Measurements from ENCODE around the gene TF.
"Not testable (repeated sequence)": the region's sequence is repeated elsewhere in the genome, so short reads cannot be mapped to it uniquely, and the experiment has no call there.

The TF gene

DNA sequence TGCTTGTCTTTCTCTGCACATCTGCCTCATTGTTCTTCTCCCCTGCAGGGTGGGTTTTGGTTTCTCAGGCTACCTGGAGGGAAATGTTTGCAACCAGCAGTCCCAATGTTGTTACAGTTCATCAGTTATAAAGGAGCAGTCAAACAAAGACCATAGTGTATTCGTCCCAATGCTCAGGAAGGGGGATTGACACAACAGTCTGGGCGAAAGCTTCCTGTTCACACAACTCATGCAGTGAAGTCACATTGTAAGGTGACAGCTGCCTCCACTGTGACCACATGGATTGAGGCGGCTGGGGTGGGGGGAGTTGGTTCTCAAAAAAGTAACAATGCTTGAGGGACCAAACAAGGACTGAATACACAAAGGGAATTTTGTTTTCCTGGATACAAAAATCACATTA lies 28.8 kb upstream of the TF start:
- WGBS, result 71% methylated on average over 3 of the region's 3 CpGs
- no peaks in the 10 kb centered on the region for H3K79me1 ChIP-seq (replicated peaks; ENCODE audit: low read length, poor library complexity, severe bottlenecking)

GRCh38 chr3:133722935-133723334 lies 23.3 kb upstream of the TF start:
- H3K14ac ChIP-seq (ENCODE audit: low read length in 2 of 2), result no peak overlapping the region
- H3K4ac ChIP-seq (ENCODE audit: low read depth in 1 of 2, low read length in 2 of 2), result no peak overlapping the region
- no peak overlapping the region for H3K4me2 ChIP-seq (ENCODE audit: low read length, poor library complexity, severe bottlenecking)
- H3K79me1 ChIP-seq (replicated peaks; ENCODE audit: low read length, poor library complexity, severe bottlenecking), result no peaks in the 10 kb centered on the region
- H3K4me3 ChIP-seq (ENCODE audit: insufficient read depth in 1 of 2, low read depth in 1 of 2, low read length in 2 of 2), result no peak overlapping the region
- H3K18ac ChIP-seq (ENCODE audit: low read depth in 1 of 2, low read length in 2 of 2), result no peak overlapping the region
- H2BK12ac ChIP-seq (ENCODE audit: low read length in 2 of 2), result no peak overlapping the region
- H3K27me3 ChIP-seq (ENCODE audit: control insufficient read depth in 1 of 2, insufficient read depth in 1 of 2, low read length in 2 of 2), result peaks cover 0 to 4% of the 10 kb centered on the region in 2 experiments
- H4K8ac ChIP-seq (ENCODE audit: low read length), result no peak overlapping the region
- no peak overlapping the region for H3K9ac ChIP-seq (ENCODE audit: low read length)
- H3K4me1 ChIP-seq (ENCODE audit: control insufficient read depth, insufficient read depth, low read depth, low read length), result no peaks in the 10 kb centered on the region
- H2AFZ ChIP-seq (ENCODE audit: low read depth, low read length), result no peak overlapping the region
- H2BK120ac ChIP-seq (ENCODE audit: low read depth, low read length), result no peak overlapping the region
- no peak for DNase-seq
- no peak overlapping the region for H3K27ac ChIP-seq (ENCODE audit: low read length, poor library complexity, severe bottlenecking)
- no peaks in the 10 kb centered on the region for H3K36me3 ChIP-seq (ENCODE audit: control insufficient read depth in 1 of 2, insufficient read depth in 2 of 2, low read depth in 1 of 2, low read length in 2 of 2)
- H2AK5ac ChIP-seq (ENCODE audit: low read length, severe bottlenecking), result no peak overlapping the region
- peaks cover 36% of the 10 kb centered on the region for H3K9me3 ChIP-seq (ENCODE audit: control insufficient read depth, low read length)
- H2BK15ac ChIP-seq (ENCODE audit: low read depth, poor library complexity, severe bottlenecking), result no peak overlapping the region
- no peak overlapping the region for H3K23ac ChIP-seq (ENCODE audit: low read length in 2 of 2)
- no peak overlapping the region for H2BK5ac ChIP-seq (ENCODE audit: low read depth, low read length, poor library complexity, severe bottlenecking)
- H4K91ac ChIP-seq (ENCODE audit: low read length), result no peak overlapping the region

More for the DNA sequence above, 28.8 kb upstream of the TF start:
- H3K18ac ChIP-seq (ENCODE audit: low read depth in 1 of 2, low read length in 2 of 2), result no peak overlapping the region
- no peak overlapping the region for H2BK15ac ChIP-seq (ENCODE audit: low read depth, poor library complexity, severe bottlenecking)
- no peak overlapping the region for H3K27ac ChIP-seq (ENCODE audit: low read length, poor library complexity, severe bottlenecking)
- no peak overlapping the region for H3K4me3 ChIP-seq (ENCODE audit: insufficient read depth in 1 of 2, low read depth in 1 of 2, low read length in 2 of 2)
- H3K4me2 ChIP-seq (ENCODE audit: low read length, poor library complexity, severe bottlenecking), result no peak overlapping the region
- H3K27me3 ChIP-seq (ENCODE audit: control insufficient read depth in 1 of 2, insufficient read depth in 1 of 2, low read length in 2 of 2), result peaks cover 15 to 19% of the 10 kb centered on the region in 2 experiments
- H2BK120ac ChIP-seq (ENCODE audit: low read depth, low read length), result no peak overlapping the region
- no peak overlapping the region for H2AFZ ChIP-seq (ENCODE audit: low read depth, low read length)
- no peak overlapping the region for H3K4ac ChIP-seq (ENCODE audit: low read depth in 1 of 2, low read length in 2 of 2)
- no peak overlapping the region for H3K14ac ChIP-seq (ENCODE audit: low read length in 2 of 2)
- no peak overlapping the region for H4K8ac ChIP-seq (ENCODE audit: low read length)
- no peak overlapping the region for H2BK12ac ChIP-seq (ENCODE audit: low read length in 2 of 2)
- H3K23ac ChIP-seq (ENCODE audit: low read length in 2 of 2), result no peak overlapping the region
- H3K9me3 ChIP-seq (ENCODE audit: control insufficient read depth, low read length), result peaks cover 31% of the 10 kb centered on the region
- H2AK5ac ChIP-seq (ENCODE audit: low read length, severe bottlenecking), result no peak overlapping the region
- no peaks in the 10 kb centered on the region for H3K36me3 ChIP-seq (ENCODE audit: control insufficient read depth in 1 of 2, insufficient read depth in 2 of 2, low read depth in 1 of 2, low read length in 2 of 2)
- no peak overlapping the region for H3K9ac ChIP-seq (ENCODE audit: low read length)
- no peak overlapping the region for H4K91ac ChIP-seq (ENCODE audit: low read length)
- H3K4me1 ChIP-seq (ENCODE audit: control insufficient read depth, insufficient read depth, low read depth, low read length), result no peaks in the 10 kb centered on the region
- no peak for DNase-seq
- no peak overlapping the region for H2BK5ac ChIP-seq (ENCODE audit: low read depth, low read length, poor library complexity, severe bottlenecking)

GRCh38 chr3:133730993-133731392 lies 15.2 kb upstream of the TF start:
- H3K14ac ChIP-seq (ENCODE audit: low read length in 2 of 2), result no peak overlapping the region
- H2BK12ac ChIP-seq (ENCODE audit: low read length in 2 of 2), result no peak overlapping the region
- no peak overlapping the region for H2BK5ac ChIP-seq (ENCODE audit: low read depth, low read length, poor library complexity, severe bottlenecking)

GRCh38 chr3:133732231-133732630 lies 14.0 kb upstream of the TF start:
- H3K18ac ChIP-seq (ENCODE audit: low read depth in 1 of 2, low read length in 2 of 2); H3K9ac ChIP-seq (ENCODE audit: low read length); H3K27ac ChIP-seq (ENCODE audit: low read length, poor library complexity, severe bottlenecking); H3K4me1 ChIP-seq (ENCODE audit: control insufficient read depth, insufficient read depth, low read depth, low read length); H2BK5ac ChIP-seq (ENCODE audit: low read depth, low read length, poor library complexity, severe bottlenecking); H2AK5ac ChIP-seq (ENCODE audit: low read length, severe bottlenecking); H3K9me3 ChIP-seq (ENCODE audit: control insufficient read depth, low read length); H3K36me3 ChIP-seq (ENCODE audit: control insufficient read depth in 1 of 2, insufficient read depth in 2 of 2, low read depth in 1 of 2, low read length in 2 of 2); H2AFZ ChIP-seq (ENCODE audit: low read depth, low read length); H3K23ac ChIP-seq (ENCODE audit: low read length in 2 of 2); H2BK15ac ChIP-seq (ENCODE audit: low read depth, poor library complexity, severe bottlenecking); DNase-seq; H4K91ac ChIP-seq (ENCODE audit: low read length); H3K79me1 ChIP-seq (replicated peaks; ENCODE audit: low read length, poor library complexity, severe bottlenecking); H3K14ac ChIP-seq (ENCODE audit: low read length in 2 of 2); H3K4me2 ChIP-seq (ENCODE audit: low read length, poor library complexity, severe bottlenecking); H3K27me3 ChIP-seq (ENCODE audit: control insufficient read depth in 1 of 2, insufficient read depth in 1 of 2, low read length in 2 of 2); H3K4me3 ChIP-seq (ENCODE audit: insufficient read depth in 1 of 2, low read depth in 1 of 2, low read length in 2 of 2); H2BK120ac ChIP-seq (ENCODE audit: low read depth, low read length); H2BK12ac ChIP-seq (ENCODE audit: low read length in 2 of 2); H3K4ac ChIP-seq (ENCODE audit: low read depth in 1 of 2, low read length in 2 of 2); H4K8ac ChIP-seq (ENCODE audit: low read length): not testable (repeated sequence)
- 53% methylated on average over 6 of the region's 6 CpGs for WGBS

More at GRCh38 chr3:133730993-133731392, 15.2 kb upstream of the TF start:
- no peak overlapping the region for H3K27ac ChIP-seq (ENCODE audit: low read length, poor library complexity, severe bottlenecking)
- no peak overlapping the region for H4K8ac ChIP-seq (ENCODE audit: low read length)
- no peak overlapping the region for H3K18ac ChIP-seq (ENCODE audit: low read depth in 1 of 2, low read length in 2 of 2)
- H2AK5ac ChIP-seq (ENCODE audit: low read length, severe bottlenecking), result no peak overlapping the region
- no peak overlapping the region for H2AFZ ChIP-seq (ENCODE audit: low read depth, low read length)
- no peak overlapping the region for H3K4me2 ChIP-seq (ENCODE audit: low read length, poor library complexity, severe bottlenecking)
- no peak overlapping the region for H3K4me3 ChIP-seq (ENCODE audit: insufficient read depth in 1 of 2, low read depth in 1 of 2, low read length in 2 of 2)
- no peaks in the 10 kb centered on the region for H3K79me1 ChIP-seq (replicated peaks; ENCODE audit: low read length, poor library complexity, severe bottlenecking)
- H3K36me3 ChIP-seq (ENCODE audit: control insufficient read depth in 1 of 2, insufficient read depth in 2 of 2, low read depth in 1 of 2, low read length in 2 of 2), result no peaks in the 10 kb centered on the region
- no peak overlapping the region for H3K4ac ChIP-seq (ENCODE audit: low read depth in 1 of 2, low read length in 2 of 2)
- H3K4me1 ChIP-seq (ENCODE audit: control insufficient read depth, insufficient read depth, low read depth, low read length), result no peaks in the 10 kb centered on the region
- peaks cover 4% of the 10 kb centered on the region for H3K9me3 ChIP-seq (ENCODE audit: control insufficient read depth, low read length)
- no peak overlapping the region for H3K23ac ChIP-seq (ENCODE audit: low read length in 2 of 2)
- no peak for DNase-seq
- no peak overlapping the region for H3K9ac ChIP-seq (ENCODE audit: low read length)
- H2BK15ac ChIP-seq (ENCODE audit: low read depth, poor library complexity, severe bottlenecking), result no peak overlapping the region
- no peaks in the 10 kb centered on the region for H3K27me3 ChIP-seq (ENCODE audit: control insufficient read depth in 1 of 2, insufficient read depth in 1 of 2, low read length in 2 of 2)
- no peak overlapping the region for H2BK120ac ChIP-seq (ENCODE audit: low read depth, low read length)
- no peak overlapping the region for H4K91ac ChIP-seq (ENCODE audit: low read length)

Data from mesenchymal stem cell (in vitro differentiated cells and primary cell).